DND-41 (cell line): ENCODE results near the gene VWCE.

ENCODE experiments used
- ATAC-seq: fragments of 200-7000 bp; cut with Tn5 transposase; 3 replicates; pipeline ENCODE4 v1.9.1; 2021; ENCODE audit warnings: low read depth; ENCODE audit not compliant: insufficient read depth
- DNase-seq: peaks from one replicate; pipeline ENCODE4 v3.0.0-alpha.2; 2020
- H2AFZ ChIP-seq: 2 replicates; pipeline ENCODE4 v1.6.0; 2012; ENCODE audit warnings: low read depth, low read length
- H3K27ac ChIP-seq: 2 replicates; pipeline ENCODE4 v1.5.1; 2012; ENCODE audit warnings: low read length, inconsistent platforms
- H3K27me3 ChIP-seq: fragments of 200-600 bp; sonication (generic); 2 replicates; pipeline ENCODE4 v1.6.0; 2012; ENCODE audit warnings: low read length, mild to moderate bottlenecking, inconsistent platforms; ENCODE audit not compliant: insufficient read depth, poor library complexity
- H3K36me3 ChIP-seq: 2 replicates; pipeline ENCODE4 v1.5.1; 2012; ENCODE audit warnings: low read length, inconsistent platforms; ENCODE audit not compliant: insufficient read depth
- H3K4me1 ChIP-seq: 2 replicates; pipeline ENCODE4 v1.5.1; 2012; ENCODE audit warnings: mild to moderate bottlenecking, low read length; ENCODE audit not compliant: insufficient read depth
- H3K4me2 ChIP-seq: 2 replicates; pipeline ENCODE4 v1.6.0; 2012; ENCODE audit warnings: mild to moderate bottlenecking, moderate library complexity, low read length, inconsistent platforms; ENCODE audit not compliant: insufficient read depth
- H3K4me3 ChIP-seq, 2 experiments: fragments of 200-600 bp in 1 of 2; shearing (Covaris generic) in 1 of 2; 2 replicates each; pipeline ENCODE4 v1.5.1; 2012 to 2016; ENCODE audit warnings: inconsistent platforms in 2 of 2, low read length in 2 of 2, mild to moderate bottlenecking in 2 of 2, low read depth in 1 of 2, moderate library complexity in 1 of 2
- H3K79me2 ChIP-seq: 2 replicates; pipeline ENCODE4 v1.6.0; 2012; ENCODE audit warnings: low read length, inconsistent platforms; ENCODE audit not compliant: insufficient read depth
- H3K9ac ChIP-seq: 2 replicates; pipeline ENCODE4 v1.6.0; 2012; ENCODE audit warnings: low read depth, mild to moderate bottlenecking, inconsistent platforms, low read length, moderate library complexity
- H3K9me3 ChIP-seq: 2 replicates; pipeline ENCODE4 v1.5.1; 2012; ENCODE audit warnings: low read length, moderate library complexity, mild to moderate bottlenecking, inconsistent platforms; ENCODE audit not compliant: insufficient read depth, severe bottlenecking
- H4K20me1 ChIP-seq: 2 replicates; pipeline ENCODE4 v1.6.0; 2012; ENCODE audit warnings: low read length; ENCODE audit not compliant: insufficient read depth
- CTCF ChIP-seq: IDR thresholded peaks from 2 replicates; pipeline ENCODE4 v1.5.1; 2012; ENCODE audit warnings: borderline replicate concordance, low read length, moderate library complexity, mild to moderate bottlenecking; ENCODE audit not compliant: poor library complexity, severe bottlenecking; ENCODE audit errors: extremely low read depth
- EZH2 ChIP-seq: IDR thresholded peaks from 3 replicates; pipeline ENCODE4 v1.6.1; 2012; ENCODE audit warnings: borderline replicate concordance, low read depth, mild to moderate bottlenecking, moderate library complexity, low read length, inconsistent platforms; ENCODE audit not compliant: severe bottlenecking

VWCE gene

GRCh38 chr11:61277186-61278000 lies 17.7 kb downstream of the VWCE start:
- peaks cover 7% of the 10 kb centered on the region for H3K27me3 ChIP-seq
- DNase-seq = no peak
- no peak for TF ChIP-seq EZH2
- no peak for TF ChIP-seq CTCF
- no peak overlapping the region for H3K4me2 ChIP-seq
- H3K4me3 ChIP-seq = no peak overlapping the region
- no peak for ATAC-seq
- H3K4me1 ChIP-seq = no peaks in the 10 kb centered on the region
- peaks cover 4% of the 10 kb centered on the region; the same call in 1 of the 2 replicates for H4K20me1 ChIP-seq
- H3K9me3 ChIP-seq = no peaks in the 10 kb centered on the region
- no peak overlapping the region for H3K9ac ChIP-seq
- H3K79me2 ChIP-seq = no peaks in the 10 kb centered on the region
- no peaks in the 10 kb centered on the region for H3K36me3 ChIP-seq
- no peak overlapping the region for H3K27ac ChIP-seq
- no peak overlapping the region for H2AFZ ChIP-seq

- no peaks in the 10 kb centered on the region for H3K9me3 ChIP-seq
- H3K79me2 ChIP-seq = no peaks in the 10 kb centered on the region
- H3K27ac ChIP-seq = no peak overlapping the region
- no peaks in the 10 kb centered on the region for H3K36me3 ChIP-seq
- H3K4me2 ChIP-seq = no peak overlapping the region
- no peak overlapping the region for H2AFZ ChIP-seq
- no peaks in the 10 kb centered on the region for H3K4me1 ChIP-seq
- peaks cover 6% of the 10 kb centered on the region; the same call in 1 of the 2 replicates for H4K20me1 ChIP-seq
- H3K9ac ChIP-seq = no peak overlapping the region
- DNase-seq = no peak
- no peak overlapping the region for H3K4me3 ChIP-seq
- no peak for ATAC-seq
- TF ChIP-seq EZH2 (no peak), CTCF (no peak)
- H3K27me3 ChIP-seq = peaks cover 7% of the 10 kb centered on the region
Observed at GRCh38 chr11:61275191-61275590, 19.9 kb downstream of the VWCE start.

GRCh38 chr11:61274084-61274483 lies 21.0 kb downstream of the VWCE start:
- Histone ChIP-seq H3K36me3 (no peaks in the 10 kb centered on the region), H3K4me2 (no peak overlapping the region), H3K4me1 (no peaks in the 10 kb centered on the region), H3K79me2 (no peaks in the 10 kb centered on the region), H4K20me1 (peaks cover 6% of the 10 kb centered on the region; the same call in 1 of the 2 replicates), H3K9ac (no peak overlapping the region), H3K27me3 (peaks cover 7% of the 10 kb centered on the region), H3K27ac (no peak overlapping the region), H3K4me3 (no peak overlapping the region), H2AFZ (no peak overlapping the region), H3K9me3 (no peaks in the 10 kb centered on the region)
- no peak for DNase-seq
- TF ChIP-seq CTCF = no peak
- TF ChIP-seq EZH2 = no peak
- no peak for ATAC-seq
